ENCODE results near the gene ZNF511. TPM values are rescaled to one million over a fixed set of nuclear protein-coding genes. Genes with fewer than 3 reads are reported as not detected.

The ZNF511 gene
- total and polyA plus RNA-seq, 9 of the 15 experiments (the other 6 are each of a cell fraction or from before 2014, with no cell fraction given) = 0.61 to 69.3 (median 40.1) TPM

DNA sequence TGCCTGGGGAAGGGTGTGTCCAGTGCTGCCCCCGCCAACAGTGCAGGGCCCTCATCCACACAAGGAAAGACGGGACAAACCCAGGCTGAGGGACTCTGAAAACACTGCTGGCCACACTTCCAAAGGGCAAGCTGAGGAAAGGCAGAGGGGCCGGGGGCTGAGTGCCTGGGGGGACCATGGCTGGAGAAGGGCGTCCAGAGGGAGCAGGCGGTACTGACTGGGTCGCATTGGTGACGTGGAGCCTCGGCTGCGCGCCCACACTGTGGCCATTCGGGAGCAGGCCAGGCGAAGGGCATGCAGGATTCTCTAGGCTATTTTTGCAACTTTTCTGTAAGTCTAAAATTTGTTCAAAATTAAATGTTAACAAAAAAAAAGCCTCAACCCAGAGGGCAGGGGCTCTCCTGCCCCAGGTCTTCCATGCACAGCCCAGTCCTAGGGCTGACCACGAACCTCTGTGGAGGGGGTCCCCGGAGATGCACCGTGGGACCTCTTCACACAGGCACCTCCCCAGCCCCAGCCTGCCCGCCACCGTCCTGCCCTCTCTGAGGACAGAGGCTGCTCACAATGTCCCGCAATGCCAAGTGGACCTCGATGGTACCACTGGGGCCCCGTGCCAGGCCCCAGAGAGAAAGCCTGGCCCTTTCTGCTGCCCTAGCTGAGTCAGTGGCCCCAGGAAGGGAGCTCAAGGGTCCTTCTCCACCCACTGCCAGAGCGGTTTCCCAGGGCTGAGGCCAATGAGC is 42.5 kb upstream of the ZNF511 start (continued):
- TF ChIP-seq, protein P1, sequence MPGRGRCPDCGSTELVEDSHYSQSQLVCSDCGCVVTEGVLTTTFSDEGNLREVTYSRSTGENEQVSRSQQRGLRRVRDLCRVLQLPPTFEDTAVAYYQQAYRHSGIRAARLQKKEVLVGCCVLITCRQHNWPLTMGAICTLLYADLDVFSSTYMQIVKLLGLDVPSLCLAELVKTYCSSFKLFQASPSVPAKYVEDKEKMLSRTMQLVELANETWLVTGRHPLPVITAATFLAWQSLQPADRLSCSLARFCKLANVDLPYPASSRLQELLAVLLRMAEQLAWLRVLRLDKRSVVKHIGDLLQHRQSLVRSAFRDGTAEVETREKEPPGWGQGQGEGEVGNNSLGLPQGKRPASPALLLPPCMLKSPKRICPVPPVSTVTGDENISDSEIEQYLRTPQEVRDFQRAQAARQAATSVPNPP (IDR thresholded peaks at IDR 0.05; ENCODE audit: borderline replicate concordance, insufficient read depth, insufficient read length) = no peak
- no peak for TF ChIP-seq XRCC4 (IDR thresholded peaks at IDR 0.05; ENCODE audit: extremely low read depth, insufficient read depth, insufficient read length)
- no peak for TF ChIP-seq POLR2AphosphoS5 (IDR thresholded peaks at IDR 0.05; ENCODE audit: control insufficient read depth, insufficient read depth, low read depth, low read length)
- TF ChIP-seq PTRF (tag; IDR thresholded peaks at IDR 0.05) = no peak
- no peak for TF ChIP-seq KLF16 (IDR thresholded peaks at IDR 0.05)

DNA sequence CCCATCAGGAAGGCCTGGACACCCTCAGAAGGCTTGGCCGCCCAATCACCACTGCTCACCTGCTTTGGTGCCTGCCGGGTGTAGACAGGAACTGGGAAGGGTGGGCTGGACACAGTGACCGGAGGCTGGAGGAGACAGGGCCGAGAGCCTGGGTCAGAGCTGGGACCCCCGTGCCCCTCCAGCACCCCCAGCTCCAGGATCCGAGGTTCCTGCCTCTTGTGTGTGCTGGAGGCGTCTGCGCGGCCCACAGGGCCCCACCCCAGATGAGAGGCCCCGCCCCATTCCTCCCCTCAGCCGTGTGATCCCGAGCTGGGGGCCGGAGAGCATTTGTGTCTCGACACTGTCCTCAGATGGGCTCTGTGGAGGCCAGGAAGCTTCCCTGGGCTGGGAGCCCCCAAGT is 41.4 kb upstream of the ZNF511 start:
- no peaks in the 10 kb centered on the region for H3K79me2 ChIP-seq (ENCODE audit: control insufficient read depth, insufficient read depth, low read length)
- FAIRE-seq = no peak
- no peak overlapping the region for H3K4me2 ChIP-seq (ENCODE audit: insufficient read depth, low read length)
- peak; percentile 83 for ATAC-seq
- no peaks in the 10 kb centered on the region for H3K9me1 ChIP-seq (ENCODE audit: control insufficient read depth, insufficient read depth, low read length)
- in situ Hi-C loops (cut with MboI) = no loop called here
- 0 out of 2 replicates have a peak, but pooled peaks have one; percentile 18 for TF ChIP-seq ZFX (CRISPR knock-in tag; IDR thresholded peaks at IDR 0.05)
- no peak for TF ChIP-seq NCOA4 (IDR thresholded peaks at IDR 0.05; ENCODE audit: partially characterized antibody)
- H3K9me3 ChIP-seq (replicated peaks; ENCODE audit: control insufficient read depth, insufficient read depth, low read depth, low read length) = no peaks in the 10 kb centered on the region
- ChIA-PET CTCF (ENCODE audit: low intra/inter-chr PET ratio) (no interaction called here), POLR2A (interaction anchor here (0.6 kb wide), 1 partner anchor 117 kb away, joined by 4 read pairs; no protein-coding TSS in a partner anchor)
- H3K36me3 ChIP-seq (ENCODE audit: control insufficient read depth, insufficient read depth, low read length) = no peaks in the 10 kb centered on the region
- peak overlapping the region in 1 of 2 experiments; percentile 83; a peak in 3 of 4 replicates for H3K9ac ChIP-seq (ENCODE audit: insufficient read depth in 1 of 2, low read depth in 2 of 2, low read length in 2 of 2)
- H3K4me1 ChIP-seq (replicated peaks in 1 of 2; ENCODE audit: control insufficient read depth in 2 of 2, insufficient read depth in 2 of 2, low read length in 2 of 2) = peaks cover under 1 to 78% of the 10 kb centered on the region in 2 experiments; a peak in 3 of 5 replicates
- no TSS peak for BruUV-seq (replicated peaks)
- no peaks in the 10 kb centered on the region for H4K20me1 ChIP-seq (replicated peaks; ENCODE audit: control insufficient read depth, insufficient read depth, low read length)
- H3K27me3 ChIP-seq (ENCODE audit: control insufficient read depth in 2 of 2, insufficient read depth in 2 of 2, low read length in 2 of 2) = no peaks in the 10 kb centered on the region
- no peak overlapping the region for H3K4me3 ChIP-seq
- peak overlapping the region; percentile 74; the same call in 1 of the 2 replicates for H2AFZ ChIP-seq (ENCODE audit: low read depth, low read length)
- intact Hi-C loops (cut with micrococcal nuclease) = no loop called here
- 39% methylated on average over 4 of the region's 14 CpGs for WGBS (ENCODE audit: insufficient coverage, low coverage, missing lambda C conversion rate)
- H3K27ac ChIP-seq (ENCODE audit: extremely low read depth, low read depth, low read length) = no peak overlapping the region
- peak; percentile 27 to 59 (median 56) for DNase-seq (ENCODE audit: extremely low read depth in 1 of 4, low spot score in 3 of 4)

Data from K562 (cell line).